Measurements from ENCODE around the gene DLGAP4. TPM values are rescaled to one million over a fixed set of nuclear protein-coding genes. Genes with fewer than 3 reads are reported as not detected.

DLGAP4 gene
- total and polyA plus RNA-seq, 2 of the 8 experiments (the other 6 are each of a cell fraction or from before 2014, with no cell fraction given): 41.2 to 57.2 TPM

DNA sequence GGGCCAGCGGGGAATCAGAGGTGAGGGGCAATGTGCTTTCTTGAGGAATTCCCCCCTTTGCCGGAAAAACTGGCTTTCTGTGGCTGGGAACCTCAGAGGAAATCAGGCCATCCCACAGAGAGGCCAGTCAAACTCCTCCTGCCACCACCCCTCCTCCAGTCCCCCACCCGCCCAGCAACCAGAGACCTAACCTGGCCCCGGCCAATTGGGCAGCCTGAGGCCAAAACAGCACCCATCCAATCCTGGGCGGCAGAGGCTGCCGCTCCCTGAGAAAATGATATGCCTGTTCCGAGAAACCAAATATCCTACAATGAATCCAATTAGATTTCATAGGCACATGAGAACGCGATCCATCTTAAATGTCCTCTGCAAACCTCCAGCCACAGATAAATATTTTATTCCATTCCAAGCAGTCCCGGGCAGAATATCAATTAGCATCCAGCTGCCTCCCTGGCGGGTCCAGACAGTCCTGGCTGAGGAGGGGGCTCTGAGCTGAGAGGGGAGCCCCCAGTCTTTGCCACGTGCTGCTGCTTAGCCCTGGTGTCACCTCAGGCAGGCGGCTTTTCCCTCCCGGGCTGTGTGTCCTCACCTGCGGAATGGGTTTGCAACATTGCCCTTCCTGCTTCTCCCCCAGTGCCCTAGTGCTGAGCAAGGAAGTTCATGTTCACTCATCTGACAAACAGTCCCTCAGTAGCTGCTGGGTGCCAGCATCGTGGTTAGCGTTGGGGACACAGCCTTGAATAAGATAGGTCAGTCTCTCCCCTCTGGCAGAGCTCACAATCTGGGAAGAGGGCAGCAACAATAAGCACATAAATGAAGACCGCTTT, 95.0 kb downstream of the DLGAP4 start:
- H3K14ac ChIP-seq (ENCODE audit: insufficient read length): no peak overlapping the region
- H3K36me3 ChIP-seq (ENCODE audit: control insufficient read depth in 2 of 4, insufficient read depth in 4 of 4, low read length in 3 of 4): no peaks in the 10 kb centered on the region
- no peak overlapping the region for H3K4me3 ChIP-seq (ENCODE audit: extremely low read depth in 1 of 4, insufficient read depth in 2 of 4, low read depth in 3 of 4, low read length in 4 of 4)
- CTCF ChIA-PET (ENCODE audit: partially characterized antibody): interaction anchor here (0.7 to 4.5 kb wide), 11 partner anchors 17 to 128 kb away, joined by 3 to 42 read pairs (median 4); no protein-coding TSS in a partner anchor
- FAIRE-seq (no peak), DNase-seq (ENCODE audit: low read depth in 1 of 2, low spot score in 2 of 2) (no peak)
- no peaks in the 10 kb centered on the region for H3K27me3 ChIP-seq (replicated peaks in 1 of 4; ENCODE audit: control insufficient read depth in 3 of 4, extremely low read depth in 1 of 4, insufficient read depth in 3 of 4, low read length in 3 of 4)
- TF ChIP-seq NANOG (IDR thresholded peaks at IDR 0.05; ENCODE audit: insufficient read depth, low read depth, low read length, poor library complexity, severe bottlenecking) (no peak), RFX5 (IDR thresholded peaks at IDR 0.05; ENCODE audit: borderline replicate concordance, low read depth, low read length) (peak; percentile 45; the same call in 1 of the 2 replicates)
- H2BK20ac ChIP-seq (ENCODE audit: low read length): no peak overlapping the region
- no peak overlapping the region for H3K4ac ChIP-seq (replicated peaks; ENCODE audit: insufficient read length, low read depth, low read length)
- no peak overlapping the region for H2BK5ac ChIP-seq (ENCODE audit: low read depth, low read length)
- peaks cover 4% of the 10 kb centered on the region; the same call in 1 of the 2 replicates for H3K23me2 ChIP-seq (ENCODE audit: low read depth, low read length)
- H4K20me1 ChIP-seq (replicated peaks in 1 of 2; ENCODE audit: control insufficient read depth in 1 of 2, insufficient read depth in 2 of 2, low read length in 2 of 2): peaks cover 0 to 4% of the 10 kb centered on the region in 2 experiments
- no peak overlapping the region for H3K56ac ChIP-seq (replicated peaks; ENCODE audit: insufficient read length, low read depth, low read length)
- no peak overlapping the region for H4K8ac ChIP-seq (ENCODE audit: extremely low read depth, insufficient read depth, low read length)
- H2BK15ac ChIP-seq (ENCODE audit: low read length): no peak overlapping the region
- H3K79me2 ChIP-seq (ENCODE audit: control insufficient read depth in 1 of 2, insufficient read depth in 2 of 2, low read length in 2 of 2): no peaks in the 10 kb centered on the region
- WGBS, 2 experiments (ENCODE audit: extremely low coverage in 1 of 2, insufficient coverage in 1 of 2, insufficient read length in 1 of 2, insufficient replicate concordance in 2 of 2, low coverage in 1 of 2, low lambda C conversion rate in 2 of 2, missing lambda C conversion rate in 1 of 2): 72% methylated on average over 17 of the region's 18 CpGs; no CpG with 5 or more reads in 1 of the 2 experiments
- no peak overlapping the region for H2AFZ ChIP-seq (ENCODE audit: low read length)
- H3K79me1 ChIP-seq (ENCODE audit: low read depth, low read length): no peaks in the 10 kb centered on the region
- peaks cover 0 to 6% (median 3%) of the 10 kb centered on the region in 4 experiments; a peak in 4 of 7 replicates for H3K4me1 ChIP-seq (replicated peaks in 1 of 4; ENCODE audit: control insufficient read depth in 3 of 4, insufficient read depth in 4 of 4, low read length in 3 of 4)
- no peak overlapping the region for H2BK12ac ChIP-seq (ENCODE audit: low read depth, low read length)
- H2BK120ac ChIP-seq (replicated peaks; ENCODE audit: low read depth, low read length): no peak overlapping the region
- H4K91ac ChIP-seq (replicated peaks; ENCODE audit: insufficient read length, low read length): no peak overlapping the region
- H3K18ac ChIP-seq (ENCODE audit: extremely low read depth, low read length): no peak overlapping the region
- no peaks in the 10 kb centered on the region for H3K9me3 ChIP-seq (ENCODE audit: insufficient read depth in 2 of 2, low read depth in 1 of 2, low read length in 1 of 2)
- H3K9ac ChIP-seq (replicated peaks in 1 of 4; ENCODE audit: extremely low read depth in 1 of 4, low read depth in 3 of 4, low read length in 3 of 4): no peak overlapping the region
- no peak overlapping the region for H2AK5ac ChIP-seq (ENCODE audit: low read depth, low read length)
- no peak overlapping the region for H3K27ac ChIP-seq (ENCODE audit: low read depth, low read length)
- POLR2A ChIA-PET (ENCODE audit: partially characterized antibody): interaction anchor here (0.9 kb wide), 1 partner anchor 143 kb away, joined by 3 read pairs; no protein-coding TSS in a partner anchor
- H3K4me2 ChIP-seq (ENCODE audit: insufficient read depth in 1 of 2, low read depth in 2 of 2, low read length in 2 of 2): no peak overlapping the region
- no peak overlapping the region for H3K23ac ChIP-seq (ENCODE audit: insufficient read length)
- no peak overlapping the region for H4K5ac ChIP-seq (ENCODE audit: insufficient read length, low read depth, low read length)

All from H1 (cell line).